GM18498 (cell line): ENCODE data around the gene LRRC8C.

Source experiments
- ATAC-seq: cut with Tn5 transposase; IDR thresholded peaks from one replicate; pipeline ENCODE4 v1.9.1; 2021; ENCODE audit warnings: mild to moderate bottlenecking, moderate library complexity; ENCODE audit not compliant: unreplicated experiment

Gene LRRC8C

GRCh38 chr1:89727517-89728312 lies 94.8 kb downstream of the LRRC8C start:
- ATAC-seq: no peak

GRCh38 chr1:89728381-89728780 lies 95.5 kb downstream of the LRRC8C start:
- no peak for ATAC-seq

- no peak for ATAC-seq
Measured at GRCh38 chr1:89732206-89732605, 99.3 kb downstream of the LRRC8C start.

DNA sequence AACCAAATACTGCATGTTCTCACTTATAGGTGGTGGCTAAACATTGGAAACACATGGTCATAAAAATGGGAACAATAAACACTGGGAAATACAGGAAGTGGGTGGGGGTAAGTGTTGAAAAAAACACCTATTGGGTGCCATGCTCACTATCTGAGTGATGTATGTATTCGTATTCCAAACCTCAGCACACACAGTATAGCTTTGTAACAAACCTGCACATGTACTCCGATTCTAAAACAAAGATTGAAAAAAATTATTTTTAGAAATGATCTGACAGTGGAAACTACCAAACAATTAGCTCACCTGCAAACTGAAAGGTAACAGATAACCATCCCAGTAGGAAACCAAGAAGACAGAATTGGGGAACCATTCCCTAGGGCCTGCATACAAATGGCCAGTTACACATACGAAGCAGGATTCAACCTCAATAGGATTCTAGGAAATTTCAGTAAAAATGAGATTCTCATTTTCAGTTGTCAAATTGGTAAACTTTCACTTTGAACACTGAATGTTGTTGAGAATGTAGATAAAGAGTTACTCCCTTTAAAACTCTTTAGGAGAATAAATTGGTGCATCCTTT lies 99.8 kb downstream of the LRRC8C start:
- no peak for ATAC-seq

- no peak for ATAC-seq
Measured at GRCh38 chr1:89733748-89734147, 100.8 kb downstream of the LRRC8C start.

DNA sequence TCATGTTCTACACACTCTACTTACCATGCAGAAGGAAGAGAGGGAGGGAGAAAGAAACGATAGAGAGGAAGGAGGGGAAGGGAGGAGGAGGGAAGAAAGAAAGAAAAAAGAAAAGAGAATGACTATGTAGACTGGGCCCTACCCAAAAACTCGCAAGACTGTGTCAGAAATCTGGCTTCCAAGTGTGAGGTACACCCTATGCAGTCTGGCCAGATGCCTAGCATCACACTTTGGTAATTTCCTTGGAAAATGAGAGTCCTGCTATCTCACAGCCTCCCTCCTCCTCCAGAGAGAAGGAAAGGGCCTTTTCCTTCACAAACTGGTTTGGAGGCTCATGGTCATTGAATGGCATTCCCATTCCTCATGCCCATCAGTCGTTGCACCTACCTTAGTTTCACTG lies 101.5 kb downstream of the LRRC8C start:
- ATAC-seq: no peak

GRCh38 chr1:89735479-89735878 lies 102.6 kb downstream of the LRRC8C start:
- no peak for ATAC-seq

- no peak for ATAC-seq
Measured at GRCh38 chr1:89736937-89737733, 104.2 kb downstream of the LRRC8C start.

DNA sequence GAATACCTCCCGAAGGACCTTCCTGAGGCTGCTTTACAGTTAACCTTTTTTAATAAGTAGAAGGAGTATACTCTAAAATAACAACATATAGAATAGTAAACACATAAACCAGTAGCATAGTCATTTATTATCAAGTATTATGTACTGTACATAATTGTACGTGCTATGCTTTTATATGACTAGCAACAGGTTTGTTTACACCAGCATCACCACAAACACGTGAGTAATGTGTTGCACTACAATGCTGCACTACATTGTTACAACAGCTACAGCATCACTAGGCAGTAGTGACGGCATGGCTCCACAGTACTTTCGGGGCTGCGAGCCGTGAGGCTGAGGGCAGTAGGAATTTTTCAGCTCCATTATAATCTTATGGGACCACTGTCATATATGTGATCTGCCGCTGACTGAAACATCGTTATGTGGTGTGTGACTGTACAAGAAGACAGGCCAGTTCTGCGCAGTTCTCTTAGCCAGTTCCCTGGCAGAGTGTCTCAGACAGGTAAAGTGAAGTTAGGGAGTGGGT lies 105.1 kb downstream of the LRRC8C start:
- ATAC-seq: no peak

DNA sequence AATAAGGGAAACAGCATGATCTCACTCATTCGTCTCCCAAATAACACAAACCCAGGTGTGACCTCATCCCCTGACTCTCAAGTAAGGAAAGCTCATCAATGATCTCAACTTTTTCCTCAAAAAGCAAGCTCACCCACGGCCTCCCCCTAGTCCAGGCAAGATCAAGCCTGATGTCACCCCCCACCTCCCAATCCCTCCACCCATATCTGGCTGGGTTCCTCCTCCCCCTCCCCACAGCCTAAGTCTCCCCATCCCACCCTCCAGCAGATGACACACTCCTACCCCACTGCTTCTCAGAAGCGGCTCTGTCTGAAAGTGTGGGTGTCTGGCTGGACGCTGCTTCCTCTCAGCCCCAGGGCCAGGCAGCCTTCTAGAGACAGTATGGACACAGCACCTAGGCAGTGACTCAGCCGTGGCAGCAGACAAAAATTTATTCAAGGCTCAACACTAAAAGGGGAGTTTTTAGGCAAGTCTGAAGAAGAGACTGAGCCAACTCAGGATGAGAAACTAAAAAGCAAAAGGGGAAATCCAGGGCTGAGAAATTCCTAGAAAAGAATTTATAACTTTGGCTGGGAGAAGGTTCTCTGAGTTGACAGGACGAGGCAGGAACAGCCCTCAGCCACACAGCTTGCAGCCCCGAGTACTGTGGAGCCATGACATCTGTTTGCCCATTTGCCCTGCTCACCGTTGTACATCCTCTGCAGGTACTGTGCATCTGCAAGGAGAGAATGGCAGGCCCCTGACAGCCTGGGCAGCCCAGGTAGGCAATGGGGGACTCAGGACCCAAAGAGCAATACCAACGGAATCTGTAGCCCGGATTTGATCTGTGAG lies 106.3 kb downstream of the LRRC8C start:
- ATAC-seq: no peak

DNA sequence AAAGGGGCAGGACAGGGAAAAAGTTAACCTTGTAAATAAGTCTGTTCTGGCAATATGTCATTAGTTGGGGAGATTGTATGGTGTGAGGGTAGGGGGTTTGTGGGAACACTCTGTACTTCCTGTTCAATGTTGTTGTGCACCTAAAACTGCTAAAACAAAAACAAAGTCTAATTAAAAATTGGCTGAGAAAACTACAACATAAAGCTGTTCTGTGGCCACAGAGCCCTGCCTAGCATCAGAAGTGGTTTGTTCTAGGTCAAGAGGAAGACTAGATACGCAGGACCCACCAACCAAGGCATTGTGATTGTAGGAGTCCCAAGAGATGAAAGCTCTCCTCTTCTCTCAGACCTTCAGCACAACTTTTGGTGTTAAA lies 106.9 kb downstream of the LRRC8C start:
- ATAC-seq: no peak

- ATAC-seq: no peak
Measured at GRCh38 chr1:89743788-89744187, 110.9 kb downstream of the LRRC8C start.

DNA sequence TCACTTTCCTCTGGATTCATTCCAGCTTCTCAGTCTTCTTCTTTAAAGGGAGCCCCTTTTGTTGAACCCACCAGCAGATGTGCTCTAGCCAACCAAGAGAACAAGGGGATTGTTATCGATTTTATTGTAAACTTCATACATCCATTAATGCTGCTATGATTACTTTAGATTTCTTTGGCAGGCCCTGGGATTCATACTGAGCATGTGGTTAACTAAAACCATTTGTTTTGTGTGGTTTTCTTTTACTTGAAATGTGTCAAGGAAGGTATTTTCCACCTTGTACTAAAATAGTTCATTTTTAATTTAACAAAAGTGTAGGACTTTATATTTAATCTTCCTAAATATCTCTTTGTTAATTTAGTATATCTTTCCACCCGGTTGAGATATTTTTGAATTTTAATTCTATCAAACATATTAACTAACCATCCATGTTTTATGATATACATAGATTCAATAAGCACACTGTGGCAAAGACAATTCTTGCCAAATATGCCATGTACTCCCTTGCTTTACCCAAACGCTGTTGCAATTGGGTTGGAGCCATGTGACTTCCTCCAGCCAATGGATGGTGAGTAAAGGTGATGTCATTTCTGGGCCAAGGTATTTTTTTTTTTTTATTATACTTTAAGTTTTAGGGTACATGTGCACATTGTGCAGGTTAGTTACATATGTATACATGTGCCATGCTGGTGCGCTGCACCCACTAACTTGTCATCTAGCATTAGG lies 113.7 kb downstream of the LRRC8C start:
- ATAC-seq: no peak

DNA sequence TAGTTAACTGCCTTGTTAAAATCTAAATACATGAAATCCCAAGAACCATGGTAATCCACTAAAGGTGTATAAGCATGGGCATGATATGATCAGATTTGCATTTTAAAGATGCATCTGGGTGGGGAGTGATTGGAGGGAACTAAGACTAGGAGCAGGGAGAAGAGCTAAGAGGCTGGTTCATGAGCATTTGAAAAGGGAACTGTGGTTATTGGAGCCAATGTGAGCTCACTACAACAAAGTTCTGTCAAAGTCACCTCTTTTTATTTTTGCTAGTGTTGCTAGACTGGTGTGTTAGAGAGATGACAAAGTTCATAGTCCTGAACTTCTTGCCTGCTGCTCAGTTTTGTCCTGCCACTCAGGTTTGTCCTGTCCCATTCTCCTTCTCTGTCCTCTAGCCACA lies 120.8 kb downstream of the LRRC8C start:
- no peak for ATAC-seq

DNA sequence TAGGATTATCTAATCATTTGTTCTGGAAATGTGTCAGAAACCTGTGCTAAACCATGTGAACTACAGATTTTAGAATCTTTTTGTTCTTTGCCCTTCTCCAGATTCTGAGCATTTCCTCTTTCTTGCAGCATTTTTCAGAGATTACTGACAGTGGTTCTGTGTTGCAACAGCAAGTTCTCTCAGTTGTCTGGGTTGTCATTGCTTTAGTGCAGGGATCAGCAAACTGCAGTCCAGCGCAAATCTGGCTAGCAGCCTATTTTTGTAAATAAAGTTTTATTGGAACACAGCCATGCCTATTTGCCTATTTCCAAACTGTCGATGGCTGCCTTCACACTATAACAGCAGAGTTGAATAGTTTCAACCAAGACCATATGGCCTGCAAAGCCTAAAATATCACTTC lies 121.6 kb downstream of the LRRC8C start:
- no peak for ATAC-seq

DNA sequence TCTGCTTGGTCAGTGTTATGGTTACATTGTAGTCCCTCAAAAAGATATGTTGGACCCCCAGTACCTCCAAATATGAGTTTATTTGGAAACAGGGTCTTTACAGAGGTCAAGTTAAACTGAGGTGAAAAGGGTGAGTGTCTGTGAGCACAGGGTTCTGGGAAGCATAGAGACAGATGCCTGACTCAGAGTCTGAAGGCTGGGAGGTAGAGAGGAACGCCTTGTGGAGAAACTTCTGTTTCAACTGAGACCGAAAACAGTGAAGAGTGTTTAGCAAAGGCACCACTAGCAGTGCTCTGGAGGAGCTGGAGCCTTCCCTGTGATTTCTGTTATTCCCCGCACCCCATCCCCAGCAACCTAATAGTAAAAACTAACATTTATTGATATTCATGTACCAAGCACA lies 122.7 kb downstream of the LRRC8C start:
- no peak for ATAC-seq

DNA sequence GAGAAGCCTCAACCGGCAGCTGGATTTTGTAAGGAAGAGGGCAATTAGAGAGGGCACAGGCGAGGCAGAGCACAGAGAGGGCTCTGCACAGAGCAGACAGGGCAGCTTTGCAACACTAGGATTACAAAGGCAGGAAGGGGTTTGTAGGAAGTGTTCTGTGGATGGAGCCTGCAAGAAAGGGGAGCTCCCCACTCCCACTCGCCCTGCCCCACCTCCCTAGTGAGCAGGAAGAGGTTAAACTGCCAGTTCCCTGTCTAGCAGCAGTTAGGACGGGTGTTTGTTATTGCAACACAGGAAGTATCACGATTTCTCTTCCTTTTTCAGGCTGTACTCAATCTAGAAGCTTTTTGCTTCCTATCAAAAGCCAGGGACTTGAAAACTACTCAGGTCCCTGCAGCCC lies 124.6 kb downstream of the LRRC8C start:
- peak; percentile 63 for ATAC-seq

DNA sequence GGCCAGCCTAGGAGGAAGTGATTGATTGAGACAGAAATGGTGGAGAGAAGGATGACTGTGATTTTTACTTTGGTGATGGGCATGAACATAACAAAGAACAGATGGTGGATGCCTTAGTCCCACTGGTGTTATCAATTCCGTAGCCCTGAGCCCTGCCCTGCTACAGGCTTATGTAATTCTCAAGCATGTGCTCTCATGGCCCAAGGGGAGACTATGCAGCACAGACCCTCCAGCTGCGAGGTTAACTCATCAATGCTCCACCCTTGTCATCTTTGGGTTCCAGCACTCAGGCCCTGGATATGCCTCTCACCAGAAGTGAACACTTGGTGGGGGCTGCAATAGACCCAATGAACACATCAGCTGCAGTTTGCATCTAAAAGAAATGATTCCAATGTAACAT lies 125.2 kb downstream of the LRRC8C start:
- ATAC-seq: no peak

- ATAC-seq: no peak
Measured at GRCh38 chr1:89759036-89759435, 126.1 kb downstream of the LRRC8C start.

GRCh38 chr1:89760496-89760895 lies 127.6 kb downstream of the LRRC8C start:
- no peak for ATAC-seq
